ENCODE measurements around the gene CDH18. TPM values are rescaled to one million over a fixed set of nuclear protein-coding genes. Genes with fewer than 3 reads are reported as not detected.

CDH18 gene
- total and polyA plus RNA-seq, 2 donors (not counting 1 experiment from before 2014, with no cell fraction given) = 0.16 to 0.33 TPM

GRCh38 chr5:19638461-19638860, 349.5 kb downstream of the CDH18 start:
- TF ChIP-seq CTCF (conservative IDR thresholded peaks at IDR 0.05 in 1 of 2, IDR thresholded peaks at IDR 0.05 in 1 of 2; ENCODE audit: low read depth in 1 of 2, low read length in 2 of 2) (no peak), EZH2 (IDR thresholded peaks at IDR 0.05; ENCODE audit: low read length, missing control alignments) (no peak)
- H3K9me3 ChIP-seq (ENCODE audit: control insufficient read depth, insufficient read depth, low read depth, low read length) = no peaks in the 10 kb centered on the region

GRCh38 chr5:19630876-19631275, 357.1 kb downstream of the CDH18 start:
- no peaks in the 10 kb centered on the region for H3K36me3 ChIP-seq (ENCODE audit: control insufficient read depth, insufficient read depth, low read length)
- H3K27me3 ChIP-seq (ENCODE audit: control insufficient read depth, insufficient read depth, low read length) = no peaks in the 10 kb centered on the region
- no peak overlapping the region for H3K9ac ChIP-seq (ENCODE audit: insufficient read depth, low read length)
- H2AFZ ChIP-seq (ENCODE audit: low read length) = no peak overlapping the region
- no peak overlapping the region for H3K4me2 ChIP-seq (ENCODE audit: extremely low read depth, insufficient read depth, low read length)
- TF ChIP-seq EZH2 (IDR thresholded peaks at IDR 0.05; ENCODE audit: low read length, missing control alignments) (no peak), CTCF (conservative IDR thresholded peaks at IDR 0.05 in 1 of 2, IDR thresholded peaks at IDR 0.05 in 1 of 2; ENCODE audit: low read depth in 1 of 2, low read length in 2 of 2) (no peak)
- H3K79me2 ChIP-seq (ENCODE audit: control insufficient read depth, insufficient read depth, low read length) = no peaks in the 10 kb centered on the region
- no peak overlapping the region for H3K27ac ChIP-seq (ENCODE audit: insufficient read depth, low read length)
- H3K4me3 ChIP-seq (replicated peaks in 1 of 4; ENCODE audit: control extremely low read depth in 1 of 4, insufficient read depth in 1 of 4, low read depth in 3 of 4, low read length in 4 of 4) = no peak overlapping the region
- DNase-seq (ENCODE audit: low read depth in 2 of 2) = peak in 1 of 2 donors; percentile 23
- no peaks in the 10 kb centered on the region for H3K9me3 ChIP-seq (ENCODE audit: control insufficient read depth, insufficient read depth, low read depth, low read length)
- no peaks in the 10 kb centered on the region for H4K20me1 ChIP-seq (ENCODE audit: control insufficient read depth, extremely low read depth, insufficient read depth, low read length)
- no peaks in the 10 kb centered on the region for H3K4me1 ChIP-seq (ENCODE audit: control insufficient read depth, extremely low read depth, insufficient read depth, low read length)

More at GRCh38 chr5:19638461-19638860, 349.5 kb downstream of the CDH18 start:
- no peaks in the 10 kb centered on the region for H4K20me1 ChIP-seq (ENCODE audit: control insufficient read depth, extremely low read depth, insufficient read depth, low read length)
- H3K36me3 ChIP-seq (ENCODE audit: control insufficient read depth, insufficient read depth, low read length) = no peaks in the 10 kb centered on the region
- no peaks in the 10 kb centered on the region for H3K4me1 ChIP-seq (ENCODE audit: control insufficient read depth, extremely low read depth, insufficient read depth, low read length)
- H3K79me2 ChIP-seq (ENCODE audit: control insufficient read depth, insufficient read depth, low read length) = no peaks in the 10 kb centered on the region
- no peak for DNase-seq (ENCODE audit: low read depth in 2 of 2)
- H3K27ac ChIP-seq (ENCODE audit: insufficient read depth, low read length) = no peak overlapping the region
- no peak overlapping the region for H3K9ac ChIP-seq (ENCODE audit: insufficient read depth, low read length)
- H3K4me3 ChIP-seq (replicated peaks in 1 of 4; ENCODE audit: control extremely low read depth in 1 of 4, insufficient read depth in 1 of 4, low read depth in 3 of 4, low read length in 4 of 4) = no peak overlapping the region
- H3K27me3 ChIP-seq (ENCODE audit: control insufficient read depth, insufficient read depth, low read length) = no peaks in the 10 kb centered on the region
- H3K4me2 ChIP-seq (ENCODE audit: extremely low read depth, insufficient read depth, low read length) = no peak overlapping the region
- H2AFZ ChIP-seq (ENCODE audit: low read length) = no peak overlapping the region

DNA sequence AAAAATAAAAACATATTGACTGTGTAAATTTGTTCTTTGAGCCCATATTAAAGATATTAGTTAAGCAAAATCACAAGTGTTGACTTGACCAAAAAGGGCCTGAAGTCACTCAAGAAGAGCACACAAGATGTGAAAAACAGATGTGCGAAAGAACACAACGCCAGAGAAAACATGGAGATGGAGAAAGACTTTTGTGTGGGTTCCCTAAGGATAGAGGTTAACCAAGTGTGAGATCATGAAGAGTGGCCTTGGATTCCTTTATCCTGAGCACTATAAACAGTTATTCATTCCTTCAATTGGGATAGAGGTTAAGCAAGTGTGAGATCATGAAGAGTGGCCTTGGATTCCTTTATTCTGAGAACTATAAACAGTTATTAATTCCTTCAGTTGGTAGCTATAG, 361.8 kb downstream of the CDH18 start:
- no peak overlapping the region for H3K4me3 ChIP-seq (replicated peaks in 1 of 4; ENCODE audit: control extremely low read depth in 1 of 4, insufficient read depth in 1 of 4, low read depth in 3 of 4, low read length in 4 of 4)
- no peaks in the 10 kb centered on the region for H4K20me1 ChIP-seq (ENCODE audit: control insufficient read depth, extremely low read depth, insufficient read depth, low read length)
- no peaks in the 10 kb centered on the region for H3K27me3 ChIP-seq (ENCODE audit: control insufficient read depth, insufficient read depth, low read length)
- H3K4me1 ChIP-seq (ENCODE audit: control insufficient read depth, extremely low read depth, insufficient read depth, low read length) = no peaks in the 10 kb centered on the region
- no peak overlapping the region for H3K27ac ChIP-seq (ENCODE audit: insufficient read depth, low read length)
- H3K36me3 ChIP-seq (ENCODE audit: control insufficient read depth, insufficient read depth, low read length) = no peaks in the 10 kb centered on the region
- no peak overlapping the region for H3K9ac ChIP-seq (ENCODE audit: insufficient read depth, low read length)
- no peaks in the 10 kb centered on the region for H3K9me3 ChIP-seq (ENCODE audit: control insufficient read depth, insufficient read depth, low read depth, low read length)
- H2AFZ ChIP-seq (ENCODE audit: low read length) = no peak overlapping the region
- H3K4me2 ChIP-seq (ENCODE audit: extremely low read depth, insufficient read depth, low read length) = no peak overlapping the region
- no peaks in the 10 kb centered on the region for H3K79me2 ChIP-seq (ENCODE audit: control insufficient read depth, insufficient read depth, low read length)
- TF ChIP-seq CTCF (conservative IDR thresholded peaks at IDR 0.05 in 1 of 2, IDR thresholded peaks at IDR 0.05 in 1 of 2; ENCODE audit: low read depth in 1 of 2, low read length in 2 of 2) (no peak), EZH2 (IDR thresholded peaks at IDR 0.05; ENCODE audit: low read length, missing control alignments) (no peak)
- peak in 1 of 2 donors; percentile 39 for DNase-seq (ENCODE audit: low read depth in 2 of 2)

Data from fibroblast of lung (primary cell).